Tibial nerve (tissue), 4 donors: Measurements from ENCODE around the gene TAX1BP1. TPM values are rescaled to one million over a fixed set of nuclear protein-coding genes. Genes with fewer than 3 reads are reported as not detected.

ENCODE experiments used
- DNase-seq, 2 donors: peaks; one replicate each; pipeline ENCODE4 v3.0.0-alpha.2; 2019; ENCODE audit warnings: low spot score in 2 of 2
- H3K27ac ChIP-seq, 4 donors: fragments of 200-600 bp; sonication (generic) in 3 of 4; one replicate each; pipeline ENCODE4 v1.5.1; 2017 to 2019; ENCODE audit warnings: mild to moderate bottlenecking in 1 of 4
- H3K27me3 ChIP-seq, 2 donors: fragments of 200-600 bp; sonication (generic) in 1 of 2; one replicate each; pipeline versions ENCODE4 v1.5.1 to v1.6.0; 2017 to 2019
- H3K36me3 ChIP-seq, 3 donors: fragments of 200-600 bp; sonication (generic); one replicate each; pipeline ENCODE4 v1.5.1; 2018 to 2019
- H3K4me1 ChIP-seq, 4 donors: fragments of 200-600 bp; sonication (generic) in 3 of 4; one replicate each; pipeline ENCODE4 v1.5.1; 2017 to 2019
- H3K4me3 ChIP-seq, 4 donors: fragments of 200-600 bp; sonication (generic) in 3 of 4; one replicate each; pipeline ENCODE4 v1.5.1; 2017 to 2019; ENCODE audit warnings: mild to moderate bottlenecking in 1 of 4, moderate library complexity in 1 of 4
- H3K9me3 ChIP-seq, 4 donors: fragments of 200-600 bp; sonication (generic) in 3 of 4; one replicate each; pipeline ENCODE4 v1.5.1; 2017 to 2019
- EP300 ChIP-seq, 2 donors: sonication (generic); formaldehyde crosslinking; IDR thresholded peaks; one replicate each; pipeline ENCODE4 v1.6.1; 2017; ENCODE audit warnings: antibody characterized with exemption in 2 of 2, mild to moderate bottlenecking in 1 of 2
- POLR2A ChIP-seq, 2 donors: fragments of 450-650 bp; IDR thresholded peaks; one replicate each; pipeline ENCODE4 v1.6.1; 2017; ENCODE audit warnings: antibody characterized with exemption in 2 of 2, mild to moderate bottlenecking in 2 of 2, moderate library complexity in 2 of 2
- WGBS, 2 donors: methylation state at CpG; one replicate each; pipeline ENCODE4 v1.1.5; 2018; 5-methylcytosine and 5-hydroxymethylcytosine counted together
- total RNA-seq, 4 donors: library from RNA; depleted of rRNA; stranded (reverse); fragments of >200 nt; gene quantifications; one replicate each; pipeline ENCODE4 v1.1.0, GENCODE V29; 2016
- TF ChIP-seq, protein P1 (sequence below), 5 experiments: fragments of 200-600 bp in 3 of 5; fragments of 450-650 bp in 2 of 5; sonication (generic) in 3 of 5; IDR thresholded peaks; one replicate each; pipeline ENCODE4 v1.5.1; 2016 to 2019; ENCODE audit warnings: antibody characterized with exemption in 5 of 5, mild to moderate bottlenecking in 3 of 5, moderate library complexity in 2 of 5

The TAX1BP1 gene
- total RNA-seq, 4 donors from 2014 or later = 52.8 to 89.6 (median 71.8) TPM

GRCh38 chr7:27872356-27873275 is 132.7 kb downstream of the TAX1BP1 start:
- Histone ChIP-seq H3K4me1 (peaks cover 0 to 37% (median 16%) of the 10 kb centered on the region in 4 donors), H3K36me3 (peaks cover 0 to 2% (median 0%) of the 10 kb centered on the region in 3 donors), H3K9me3 (no peaks in the 10 kb centered on the region), H3K27me3 (no peaks in the 10 kb centered on the region), H3K4me3 (no peak overlapping the region), H3K27ac (no peak overlapping the region)
- WGBS, 2 donors = 56 to 62% methylated on average over 17 of the region's 17 CpGs
- DNase-seq = no peak
- TF ChIP-seq, protein P1, sequence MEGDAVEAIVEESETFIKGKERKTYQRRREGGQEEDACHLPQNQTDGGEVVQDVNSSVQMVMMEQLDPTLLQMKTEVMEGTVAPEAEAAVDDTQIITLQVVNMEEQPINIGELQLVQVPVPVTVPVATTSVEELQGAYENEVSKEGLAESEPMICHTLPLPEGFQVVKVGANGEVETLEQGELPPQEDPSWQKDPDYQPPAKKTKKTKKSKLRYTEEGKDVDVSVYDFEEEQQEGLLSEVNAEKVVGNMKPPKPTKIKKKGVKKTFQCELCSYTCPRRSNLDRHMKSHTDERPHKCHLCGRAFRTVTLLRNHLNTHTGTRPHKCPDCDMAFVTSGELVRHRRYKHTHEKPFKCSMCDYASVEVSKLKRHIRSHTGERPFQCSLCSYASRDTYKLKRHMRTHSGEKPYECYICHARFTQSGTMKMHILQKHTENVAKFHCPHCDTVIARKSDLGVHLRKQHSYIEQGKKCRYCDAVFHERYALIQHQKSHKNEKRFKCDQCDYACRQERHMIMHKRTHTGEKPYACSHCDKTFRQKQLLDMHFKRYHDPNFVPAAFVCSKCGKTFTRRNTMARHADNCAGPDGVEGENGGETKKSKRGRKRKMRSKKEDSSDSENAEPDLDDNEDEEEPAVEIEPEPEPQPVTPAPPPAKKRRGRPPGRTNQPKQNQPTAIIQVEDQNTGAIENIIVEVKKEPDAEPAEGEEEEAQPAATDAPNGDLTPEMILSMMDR (IDR thresholded peaks at IDR 0.05) = no peak
- no peak for TF ChIP-seq POLR2A (IDR thresholded peaks at IDR 0.05)

DNA sequence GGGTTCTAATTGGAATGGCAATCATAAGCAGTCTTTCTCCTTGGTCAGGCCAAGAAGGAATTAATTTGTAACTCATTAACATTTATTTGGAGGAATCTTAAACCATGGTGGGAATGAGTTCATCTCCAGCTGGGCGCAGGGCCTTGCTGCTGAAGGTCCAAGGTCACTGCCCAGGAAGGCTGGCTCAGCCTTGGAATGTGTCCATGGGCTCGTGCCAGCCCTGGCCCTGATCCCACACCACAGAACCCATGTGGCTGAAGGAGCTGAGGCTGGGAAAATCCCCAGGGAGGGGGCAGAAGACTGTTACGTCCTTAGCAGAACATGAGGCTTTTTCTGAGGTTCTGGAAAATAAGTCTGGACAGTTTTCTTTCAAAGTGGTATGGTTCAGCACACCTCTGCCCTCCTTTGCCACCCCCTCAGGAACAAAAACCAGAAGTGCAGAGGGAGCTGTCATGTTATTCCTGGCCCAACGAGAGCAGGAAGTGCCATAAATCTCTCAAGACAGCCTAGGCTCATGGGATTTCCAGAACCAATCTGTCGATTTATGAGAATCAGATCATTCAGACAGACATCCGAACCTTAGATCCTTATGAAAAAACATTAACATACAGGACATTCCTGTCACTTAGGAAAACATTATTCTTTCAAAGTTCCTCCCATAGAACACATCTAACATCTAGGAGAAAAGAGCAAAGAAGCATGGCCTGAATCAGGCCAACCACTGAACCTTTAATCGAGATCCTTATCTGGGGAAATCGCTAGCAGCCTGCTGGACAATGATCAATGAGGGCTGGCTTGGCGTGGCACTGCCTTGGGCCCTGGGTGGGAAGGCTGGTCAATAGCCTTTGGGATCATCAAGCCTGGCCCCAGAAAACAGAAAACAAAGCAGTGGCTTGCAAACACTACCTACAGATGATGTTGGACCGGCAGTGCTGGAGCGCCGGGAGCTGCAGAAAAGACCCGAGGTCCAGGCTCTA is 134.3 kb downstream of the TAX1BP1 start:
- Histone ChIP-seq H3K36me3 (no peaks in the 10 kb centered on the region), H3K27ac (no peak overlapping the region), H3K4me3 (no peak overlapping the region), H3K4me1 (peaks cover 0 to 37% (median 16%) of the 10 kb centered on the region in 4 donors), H3K9me3 (no peaks in the 10 kb centered on the region), H3K27me3 (no peaks in the 10 kb centered on the region)
- DNase-seq = peak in 1 of 2 donors; percentile 7
- no peak for TF ChIP-seq POLR2A (IDR thresholded peaks at IDR 0.05)
- TF ChIP-seq, protein P1 (IDR thresholded peaks at IDR 0.05) = no peak
- peak in 1 of 2 donors; percentile 52 for TF ChIP-seq EP300 (IDR thresholded peaks at IDR 0.05)
- WGBS, 2 donors = 53 to 57% methylated on average over 13 of the region's 13 CpGs

- Histone ChIP-seq H3K9me3 (no peaks in the 10 kb centered on the region), H3K27ac (no peak overlapping the region), H3K4me3 (no peak overlapping the region), H3K36me3 (no peaks in the 10 kb centered on the region), H3K27me3 (no peaks in the 10 kb centered on the region), H3K4me1 (peaks cover 0 to 37% (median 16%) of the 10 kb centered on the region in 4 donors)
- 92 to 94% methylated on average over 9 of the region's 9 CpGs for WGBS, 2 donors
- no peak for DNase-seq
- TF ChIP-seq, protein P1 (IDR thresholded peaks at IDR 0.05) = no peak
- no peak for TF ChIP-seq POLR2A (IDR thresholded peaks at IDR 0.05)
- TF ChIP-seq EP300 (IDR thresholded peaks at IDR 0.05) = no peak
Observed at GRCh38 chr7:27875061-27875460, 135.1 kb downstream of the TAX1BP1 start.

GRCh38 chr7:27875832-27876231 is 135.9 kb downstream of the TAX1BP1 start:
- H3K36me3 ChIP-seq = no peaks in the 10 kb centered on the region
- no peaks in the 10 kb centered on the region for H3K9me3 ChIP-seq
- 95 to 100% methylated on average over 2 of the region's 2 CpGs for WGBS, 2 donors
- H3K27ac ChIP-seq = no peak overlapping the region
- H3K27me3 ChIP-seq = no peaks in the 10 kb centered on the region
- H3K4me1 ChIP-seq = peaks cover 0 to 42% (median 16%) of the 10 kb centered on the region in 4 donors
- TF ChIP-seq POLR2A (IDR thresholded peaks at IDR 0.05) (no peak), EP300 (IDR thresholded peaks at IDR 0.05) (no peak)
- TF ChIP-seq, protein P1 (IDR thresholded peaks at IDR 0.05) = no peak
- H3K4me3 ChIP-seq = no peak overlapping the region
- DNase-seq = no peak
